Mucosa of stomach (tissue), 1 donor: ENCODE data around the gene PDE9A.
"Not testable (repeated sequence)": the region's sequence is repeated elsewhere in the genome, so short reads cannot be mapped to it uniquely, and the experiment has no call there.

Experiments used
- H3K27me3 ChIP-seq: one replicate; pipeline ENCODE4 v1.7.0; 2013; ENCODE audit warnings: mild to moderate bottlenecking, low read length; ENCODE audit not compliant: control insufficient read depth, insufficient read depth
- H3K36me3 ChIP-seq: one replicate; pipeline ENCODE4 v1.7.0; 2013; ENCODE audit warnings: low read length; ENCODE audit not compliant: control insufficient read depth, insufficient read depth
- H3K4me1 ChIP-seq: one replicate; pipeline ENCODE4 v1.7.0; 2013; ENCODE audit warnings: mild to moderate bottlenecking, low read length; ENCODE audit not compliant: control insufficient read depth, insufficient read depth
- H3K4me3 ChIP-seq: one replicate; pipeline ENCODE4 v1.7.0; 2013; ENCODE audit warnings: low read length
- H3K9ac ChIP-seq: one replicate; pipeline ENCODE4 v1.7.0; 2013; ENCODE audit warnings: mild to moderate bottlenecking, low read length, moderate library complexity
- H3K9me3 ChIP-seq: one replicate; pipeline ENCODE4 v1.7.0; 2013; ENCODE audit warnings: mild to moderate bottlenecking, low read length, moderate library complexity; ENCODE audit not compliant: control insufficient read depth
- donor health status: Pancreatic carcinoma.

Gene PDE9A

GRCh38 chr21:42706765-42707164 lies 53.3 kb downstream of the PDE9A start:
- H3K4me3 ChIP-seq: no peak overlapping the region
- no peaks in the 10 kb centered on the region for H3K9me3 ChIP-seq
- H3K9ac ChIP-seq: no peak overlapping the region
- H3K4me1 ChIP-seq: no peaks in the 10 kb centered on the region
- no peaks in the 10 kb centered on the region for H3K27me3 ChIP-seq
- H3K36me3 ChIP-seq: no peaks in the 10 kb centered on the region

GRCh38 chr21:42707207-42707830 lies 53.9 kb downstream of the PDE9A start:
- Histone ChIP-seq H3K4me1 (no peaks in the 10 kb centered on the region), H3K36me3 (no peaks in the 10 kb centered on the region), H3K4me3 (no peak overlapping the region)

GRCh38 chr21:42708107-42708506 lies 54.7 kb downstream of the PDE9A start:
- no peak overlapping the region for H3K4me3 ChIP-seq
- H3K9me3 ChIP-seq: no peaks in the 10 kb centered on the region
- H3K27me3 ChIP-seq: no peaks in the 10 kb centered on the region
- H3K4me1 ChIP-seq: no peaks in the 10 kb centered on the region
- H3K36me3 ChIP-seq: no peaks in the 10 kb centered on the region
- H3K9ac ChIP-seq: no peak overlapping the region

More at GRCh38 chr21:42707207-42707830, 53.9 kb downstream of the PDE9A start:
- Histone ChIP-seq H3K9ac (no peak overlapping the region), H3K9me3 (no peaks in the 10 kb centered on the region), H3K27me3 (no peaks in the 10 kb centered on the region)

GRCh38 chr21:42708916-42709315 lies 55.5 kb downstream of the PDE9A start:
- H3K36me3 ChIP-seq, H3K4me1 ChIP-seq, H3K4me3 ChIP-seq, H3K27me3 ChIP-seq, H3K9me3 ChIP-seq, H3K9ac ChIP-seq: not testable (repeated sequence)

- no peaks in the 10 kb centered on the region for H3K9me3 ChIP-seq
- no peaks in the 10 kb centered on the region for H3K4me1 ChIP-seq
- no peaks in the 10 kb centered on the region for H3K36me3 ChIP-seq
- H3K4me3 ChIP-seq: no peak overlapping the region
- H3K9ac ChIP-seq: no peak overlapping the region
- H3K27me3 ChIP-seq: no peaks in the 10 kb centered on the region
These were observed 58.2 kb downstream of the PDE9A start for GRCh38 chr21:42711667-42712066.

- not testable (repeated sequence) for H3K9ac ChIP-seq, H3K27me3 ChIP-seq, H3K36me3 ChIP-seq, H3K4me1 ChIP-seq, H3K4me3 ChIP-seq, H3K9me3 ChIP-seq
These were observed 62.0 kb downstream of the PDE9A start for GRCh38 chr21:42715427-42715826.

GRCh38 chr21:42716074-42716473 lies 62.7 kb downstream of the PDE9A start:
- Histone ChIP-seq H3K4me1 (no peaks in the 10 kb centered on the region), H3K9me3 (no peaks in the 10 kb centered on the region), H3K27me3 (no peaks in the 10 kb centered on the region), H3K9ac (no peak overlapping the region), H3K36me3 (no peaks in the 10 kb centered on the region), H3K4me3 (no peak overlapping the region)

GRCh38 chr21:42720484-42720883 lies 67.1 kb downstream of the PDE9A start:
- not testable (repeated sequence) for H3K9me3 ChIP-seq, H3K9ac ChIP-seq, H3K27me3 ChIP-seq, H3K4me3 ChIP-seq, H3K36me3 ChIP-seq
- peaks cover 23% of the 10 kb centered on the region for H3K4me1 ChIP-seq

GRCh38 chr21:42721341-42721824 lies 68.0 kb downstream of the PDE9A start:
- H3K27me3 ChIP-seq: no peaks in the 10 kb centered on the region
- H3K36me3 ChIP-seq: no peaks in the 10 kb centered on the region
- H3K4me1 ChIP-seq: peaks cover 23% of the 10 kb centered on the region
- no peaks in the 10 kb centered on the region for H3K9me3 ChIP-seq
- H3K4me3 ChIP-seq: no peak overlapping the region
- no peak overlapping the region for H3K9ac ChIP-seq

- Histone ChIP-seq H3K4me1 (peaks cover 23% of the 10 kb centered on the region), H3K4me3 (no peak overlapping the region), H3K9ac (no peak overlapping the region), H3K9me3 (no peaks in the 10 kb centered on the region), H3K36me3 (no peaks in the 10 kb centered on the region), H3K27me3 (no peaks in the 10 kb centered on the region)
These were observed 68.7 kb downstream of the PDE9A start for GRCh38 chr21:42722153-42722552.

- no peak overlapping the region for H3K9ac ChIP-seq
- H3K36me3 ChIP-seq: no peaks in the 10 kb centered on the region
- no peak overlapping the region for H3K4me3 ChIP-seq
- H3K27me3 ChIP-seq: no peaks in the 10 kb centered on the region
- no peaks in the 10 kb centered on the region for H3K9me3 ChIP-seq
- peaks cover 23% of the 10 kb centered on the region for H3K4me1 ChIP-seq
These were observed 69.5 kb downstream of the PDE9A start for GRCh38 chr21:42722808-42723473.

- Histone ChIP-seq H3K4me3 (no peak overlapping the region), H3K4me1 (peaks cover 23% of the 10 kb centered on the region), H3K36me3 (no peaks in the 10 kb centered on the region), H3K9ac (no peak overlapping the region), H3K9me3 (no peaks in the 10 kb centered on the region), H3K27me3 (no peaks in the 10 kb centered on the region)
These were observed 71.0 kb downstream of the PDE9A start for GRCh38 chr21:42724226-42724920.
